Measurements from ENCODE around the gene SMYD3.

DNA sequence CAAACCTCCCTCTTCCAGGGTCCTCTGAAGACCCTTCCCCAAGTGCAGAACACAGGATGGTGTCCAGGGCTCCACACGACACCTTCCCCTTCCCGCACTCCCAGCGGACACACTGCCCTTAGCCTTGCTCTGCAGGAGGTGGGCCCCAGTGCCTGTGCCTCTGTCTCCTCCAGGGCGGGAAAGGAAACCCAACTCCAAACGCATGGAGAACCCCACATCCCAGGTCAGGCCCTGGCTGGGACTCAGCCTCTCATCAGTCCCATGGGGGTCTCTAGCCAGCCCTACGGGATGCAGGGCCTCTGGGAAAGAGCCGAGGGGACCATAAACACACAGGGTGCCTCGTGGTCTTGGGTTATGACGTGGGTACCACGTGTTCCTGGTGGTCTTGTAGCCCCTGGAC lies 5.6 kb upstream of the SMYD3 start:
- TF ChIP-seq, protein P1, sequence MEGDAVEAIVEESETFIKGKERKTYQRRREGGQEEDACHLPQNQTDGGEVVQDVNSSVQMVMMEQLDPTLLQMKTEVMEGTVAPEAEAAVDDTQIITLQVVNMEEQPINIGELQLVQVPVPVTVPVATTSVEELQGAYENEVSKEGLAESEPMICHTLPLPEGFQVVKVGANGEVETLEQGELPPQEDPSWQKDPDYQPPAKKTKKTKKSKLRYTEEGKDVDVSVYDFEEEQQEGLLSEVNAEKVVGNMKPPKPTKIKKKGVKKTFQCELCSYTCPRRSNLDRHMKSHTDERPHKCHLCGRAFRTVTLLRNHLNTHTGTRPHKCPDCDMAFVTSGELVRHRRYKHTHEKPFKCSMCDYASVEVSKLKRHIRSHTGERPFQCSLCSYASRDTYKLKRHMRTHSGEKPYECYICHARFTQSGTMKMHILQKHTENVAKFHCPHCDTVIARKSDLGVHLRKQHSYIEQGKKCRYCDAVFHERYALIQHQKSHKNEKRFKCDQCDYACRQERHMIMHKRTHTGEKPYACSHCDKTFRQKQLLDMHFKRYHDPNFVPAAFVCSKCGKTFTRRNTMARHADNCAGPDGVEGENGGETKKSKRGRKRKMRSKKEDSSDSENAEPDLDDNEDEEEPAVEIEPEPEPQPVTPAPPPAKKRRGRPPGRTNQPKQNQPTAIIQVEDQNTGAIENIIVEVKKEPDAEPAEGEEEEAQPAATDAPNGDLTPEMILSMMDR (IDR thresholded peaks at IDR 0.05; ENCODE audit: insufficient read depth, low read length): no peak
- no peak for TF ChIP-seq GABPA (IDR thresholded peaks at IDR 0.05; ENCODE audit: low read depth)
- no peak for TF ChIP-seq POLR2AphosphoS5 (IDR thresholded peaks at IDR 0.05; ENCODE audit: low read depth)
